Activated naive CD8-positive, alpha-beta T cell (primary cell): ENCODE data around the gene SSH3.

Experiments used
- H3K27ac Mint-ChIP-seq: one replicate; pipeline ENCODE4 v1.8.0; 2021; ENCODE audit warnings: mixed read lengths
- H3K27me3 Mint-ChIP-seq: one replicate; pipeline ENCODE4 v1.8.0; 2021; ENCODE audit warnings: mixed read lengths
- H3K36me3 Mint-ChIP-seq: one replicate; pipeline ENCODE4 v1.8.0; 2021; ENCODE audit warnings: mixed read lengths
- H3K4me1 Mint-ChIP-seq: one replicate; pipeline ENCODE4 v1.8.0; 2021; ENCODE audit warnings: low read depth, mixed read lengths
- H3K4me3 Mint-ChIP-seq: one replicate; pipeline ENCODE4 v1.8.0; 2021; ENCODE audit warnings: mild to moderate bottlenecking, mixed read lengths
- H3K9me3 Mint-ChIP-seq: one replicate; pipeline ENCODE4 v1.8.0; 2021; ENCODE audit warnings: low read depth, mixed read lengths

SSH3 gene

DNA sequence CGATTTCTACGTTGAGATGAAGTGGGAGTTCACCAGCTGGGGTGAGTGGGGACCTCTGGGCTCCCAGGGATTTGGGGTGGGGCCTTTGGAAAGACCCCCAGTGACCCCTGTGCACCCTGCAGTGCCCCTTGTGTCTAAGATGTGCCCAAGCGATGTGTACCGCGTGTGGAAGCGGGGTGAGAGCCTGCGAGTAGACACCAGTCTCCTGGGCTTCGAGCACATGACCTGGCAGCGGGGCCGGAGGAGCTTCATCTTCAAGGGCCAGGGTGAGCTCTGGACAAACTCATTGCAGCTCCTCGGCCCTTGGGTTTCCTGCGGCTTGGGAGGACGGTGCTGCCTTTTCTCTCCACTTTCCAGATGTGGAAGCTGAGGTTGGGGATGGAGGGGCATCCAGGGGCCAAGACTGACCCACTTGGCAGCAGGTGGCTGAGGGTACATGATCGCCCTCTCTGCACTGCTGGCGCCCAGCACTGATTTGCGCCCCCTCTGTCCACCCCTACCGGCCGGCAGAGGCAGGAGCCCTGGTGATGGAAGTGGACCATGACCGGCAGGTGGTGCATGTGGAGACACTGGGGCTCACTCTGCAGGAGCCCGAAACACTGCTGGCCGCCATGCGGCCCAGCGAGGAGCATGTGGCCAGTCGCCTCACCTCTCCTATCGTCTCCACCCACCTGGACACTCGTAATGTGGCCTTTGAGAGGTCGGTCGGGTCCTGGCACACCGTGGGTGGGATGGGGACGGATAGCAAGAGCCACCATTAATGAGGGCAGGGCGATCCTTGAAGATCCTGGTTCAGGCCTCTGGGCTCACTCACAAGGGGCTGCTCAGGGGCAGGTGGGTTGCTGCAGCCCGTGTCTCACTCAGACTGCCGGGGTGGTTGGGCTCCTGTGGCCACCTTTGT, 11.6 kb upstream of the SSH3 start:
- H3K27me3 Mint-ChIP-seq, result no peaks in the 10 kb centered on the region
- H3K9me3 Mint-ChIP-seq, result no peaks in the 10 kb centered on the region
- H3K4me3 Mint-ChIP-seq, result peak overlapping the region; percentile 30
- H3K4me1 Mint-ChIP-seq, result peaks cover 54% of the 10 kb centered on the region
- H3K27ac Mint-ChIP-seq, result no peak overlapping the region
- peaks cover 20% of the 10 kb centered on the region for H3K36me3 Mint-ChIP-seq

- H3K27ac Mint-ChIP-seq, result peak overlapping the region; percentile 71
- no peaks in the 10 kb centered on the region for H3K27me3 Mint-ChIP-seq
- peaks cover 46% of the 10 kb centered on the region for H3K4me1 Mint-ChIP-seq
- H3K36me3 Mint-ChIP-seq, result peaks cover 20% of the 10 kb centered on the region
- H3K9me3 Mint-ChIP-seq, result no peaks in the 10 kb centered on the region
- peak overlapping the region; percentile 35 for H3K4me3 Mint-ChIP-seq
Measured at GRCh38 chr11:67292671-67293070, 10.7 kb upstream of the SSH3 start.

GRCh38 chr11:67293090-67293489, 10.2 kb upstream of the SSH3 start:
- Mint-ChIP-seq H3K36me3 (peaks cover 20% of the 10 kb centered on the region), H3K27ac (peak overlapping the region; percentile 71), H3K4me3 (peak overlapping the region; percentile 35), H3K9me3 (no peaks in the 10 kb centered on the region), H3K27me3 (no peaks in the 10 kb centered on the region), H3K4me1 (peaks cover 42% of the 10 kb centered on the region)

DNA sequence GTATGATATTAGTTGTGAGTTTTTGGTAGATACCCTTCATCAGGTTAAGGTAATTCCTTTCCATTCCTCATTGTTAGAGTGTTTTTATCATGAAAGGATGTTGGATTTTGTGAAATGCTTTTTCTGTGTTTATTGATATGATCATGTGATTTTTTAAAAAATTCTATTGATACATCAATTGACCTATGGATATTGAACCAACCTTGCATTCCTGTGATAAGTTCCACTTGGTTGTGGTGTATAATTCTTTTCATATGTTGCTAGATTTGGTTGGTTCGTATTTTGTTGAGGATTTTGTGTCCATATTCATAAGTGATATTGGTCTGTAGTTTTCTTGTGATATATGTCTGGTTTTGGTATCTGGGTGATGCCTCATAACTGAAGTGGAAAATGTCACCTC, 7.5 kb upstream of the SSH3 start:
- no peaks in the 10 kb centered on the region for H3K9me3 Mint-ChIP-seq
- H3K27me3 Mint-ChIP-seq, result no peaks in the 10 kb centered on the region
- no peak overlapping the region for H3K4me3 Mint-ChIP-seq
- peaks cover 24% of the 10 kb centered on the region for H3K36me3 Mint-ChIP-seq
- H3K4me1 Mint-ChIP-seq, result peaks cover 37% of the 10 kb centered on the region
- peak overlapping the region; percentile 30 for H3K27ac Mint-ChIP-seq

DNA sequence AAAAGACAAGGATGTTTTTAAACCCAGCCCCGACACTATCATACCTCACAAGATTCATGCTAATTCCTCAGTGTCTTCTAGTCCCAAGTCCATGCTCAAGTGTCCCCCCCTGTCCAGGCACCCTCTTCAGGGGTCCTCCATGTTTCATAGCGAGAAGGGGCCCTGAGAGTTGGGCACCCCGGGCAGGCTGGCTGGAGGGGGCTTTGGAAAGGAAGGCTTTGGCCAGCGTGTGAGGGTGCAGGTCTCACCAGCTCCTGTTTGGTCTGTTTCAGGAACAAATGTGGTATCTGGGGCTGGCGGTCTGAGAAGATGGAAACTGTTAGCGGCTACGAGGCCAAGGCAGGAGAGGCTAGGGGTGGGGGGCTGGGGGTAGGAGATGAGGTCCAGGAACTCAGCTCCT, 4.5 kb upstream of the SSH3 start:
- H3K27me3 Mint-ChIP-seq, result no peaks in the 10 kb centered on the region
- H3K27ac Mint-ChIP-seq, result no peak overlapping the region
- peaks cover 22% of the 10 kb centered on the region for H3K4me1 Mint-ChIP-seq
- H3K4me3 Mint-ChIP-seq, result no peak overlapping the region
- no peaks in the 10 kb centered on the region for H3K9me3 Mint-ChIP-seq
- peaks cover 21% of the 10 kb centered on the region for H3K36me3 Mint-ChIP-seq

- H3K36me3 Mint-ChIP-seq, result peaks cover 18% of the 10 kb centered on the region
- H3K4me1 Mint-ChIP-seq, result peaks cover 21% of the 10 kb centered on the region
- H3K27me3 Mint-ChIP-seq, result no peaks in the 10 kb centered on the region
- no peaks in the 10 kb centered on the region for H3K9me3 Mint-ChIP-seq
- no peak overlapping the region for H3K27ac Mint-ChIP-seq
- no peak overlapping the region for H3K4me3 Mint-ChIP-seq
Measured at GRCh38 chr11:67299471-67300191, 3.7 kb upstream of the SSH3 start.

DNA sequence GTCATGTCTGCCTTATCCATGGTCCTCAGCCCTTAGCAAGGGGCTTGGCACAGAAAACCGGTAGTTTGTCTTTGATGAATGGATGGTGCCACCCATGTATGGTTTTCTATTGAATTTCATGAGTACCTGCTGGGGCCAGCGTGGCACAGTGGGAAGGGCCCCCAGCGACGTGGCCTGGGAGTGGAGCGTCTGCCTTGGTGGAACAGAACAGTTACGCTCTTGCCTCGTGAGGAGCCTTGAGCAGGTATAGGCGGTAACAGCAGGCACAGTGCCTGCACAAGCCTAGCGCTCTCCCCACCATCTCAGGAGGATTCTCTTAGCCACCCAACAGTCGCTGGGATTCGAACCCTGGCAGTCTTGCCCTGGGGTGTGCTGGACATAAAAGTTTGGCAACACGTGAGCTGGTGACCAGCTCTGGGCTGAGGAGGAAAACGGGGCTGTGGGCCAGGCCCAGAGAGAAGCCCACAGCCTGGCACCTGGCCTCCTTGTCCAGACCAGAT, 3.0 kb upstream of the SSH3 start:
- no peaks in the 10 kb centered on the region for H3K27me3 Mint-ChIP-seq

GRCh38 chr11:67300756-67301312, 2.5 kb upstream of the SSH3 start:
- Mint-ChIP-seq H3K36me3 (peaks cover 15% of the 10 kb centered on the region), H3K9me3 (no peaks in the 10 kb centered on the region), H3K27me3 (no peaks in the 10 kb centered on the region), H3K4me3 (no peak overlapping the region), H3K4me1 (peaks cover 22% of the 10 kb centered on the region), H3K27ac (no peak overlapping the region)

More for the DNA sequence above, 3.0 kb upstream of the SSH3 start:
- H3K4me1 Mint-ChIP-seq, result peaks cover 22% of the 10 kb centered on the region
- H3K4me3 Mint-ChIP-seq, result no peak overlapping the region
- H3K27ac Mint-ChIP-seq, result no peak overlapping the region
- H3K9me3 Mint-ChIP-seq, result no peaks in the 10 kb centered on the region
- peaks cover 18% of the 10 kb centered on the region for H3K36me3 Mint-ChIP-seq

GRCh38 chr11:67301313-67301921, 1.9 kb upstream of the SSH3 start:
- no peak overlapping the region for H3K27ac Mint-ChIP-seq
- no peak overlapping the region for H3K4me3 Mint-ChIP-seq
- H3K9me3 Mint-ChIP-seq, result no peaks in the 10 kb centered on the region
- peaks cover 17% of the 10 kb centered on the region for H3K4me1 Mint-ChIP-seq
- H3K27me3 Mint-ChIP-seq, result no peaks in the 10 kb centered on the region
- peaks cover 10% of the 10 kb centered on the region for H3K36me3 Mint-ChIP-seq

- peaks cover 5% of the 10 kb centered on the region for H3K36me3 Mint-ChIP-seq
- H3K27me3 Mint-ChIP-seq, result no peaks in the 10 kb centered on the region
- H3K4me3 Mint-ChIP-seq, result peak overlapping the region; percentile 38
- H3K9me3 Mint-ChIP-seq, result no peaks in the 10 kb centered on the region
- H3K27ac Mint-ChIP-seq, result peak overlapping the region; percentile 34
- peaks cover 15% of the 10 kb centered on the region for H3K4me1 Mint-ChIP-seq
Measured at GRCh38 chr11:67301951-67302516, 1.3 kb upstream of the SSH3 start.

DNA sequence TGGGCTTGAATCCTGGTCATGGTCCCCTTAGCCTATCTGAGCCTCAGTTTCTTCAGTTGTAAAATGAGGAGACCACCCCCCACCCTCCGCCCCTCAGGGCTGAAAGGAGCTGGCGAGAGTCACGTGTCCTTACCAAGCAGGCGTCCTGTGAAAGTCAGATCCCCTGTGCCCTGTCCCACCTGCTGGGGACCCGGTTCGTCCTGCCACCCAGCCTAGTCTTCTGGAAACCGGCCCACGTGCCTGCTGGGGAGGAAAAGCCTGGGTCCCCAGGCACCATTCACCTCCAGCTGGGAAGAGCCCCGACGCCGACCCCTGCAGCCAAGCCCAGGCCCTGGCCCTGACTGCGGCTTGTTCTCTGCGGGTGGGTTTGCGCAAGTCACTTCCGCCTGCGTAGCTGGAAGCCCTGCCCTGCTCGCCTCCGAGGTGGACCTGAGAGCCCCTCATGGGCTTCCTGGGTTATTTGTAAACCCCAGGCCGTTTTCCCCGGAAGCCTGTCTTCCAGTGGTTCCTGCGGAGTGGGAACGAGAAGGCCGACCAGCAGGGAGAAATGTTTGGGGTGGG, 679 bp upstream of the SSH3 start:
- Mint-ChIP-seq H3K9me3 (no peaks in the 10 kb centered on the region), H3K36me3 (peaks cover 4% of the 10 kb centered on the region), H3K27me3 (no peaks in the 10 kb centered on the region), H3K4me3 (peak overlapping the region; percentile 38), H3K27ac (peak overlapping the region; percentile 34), H3K4me1 (peaks cover 15% of the 10 kb centered on the region)

DNA sequence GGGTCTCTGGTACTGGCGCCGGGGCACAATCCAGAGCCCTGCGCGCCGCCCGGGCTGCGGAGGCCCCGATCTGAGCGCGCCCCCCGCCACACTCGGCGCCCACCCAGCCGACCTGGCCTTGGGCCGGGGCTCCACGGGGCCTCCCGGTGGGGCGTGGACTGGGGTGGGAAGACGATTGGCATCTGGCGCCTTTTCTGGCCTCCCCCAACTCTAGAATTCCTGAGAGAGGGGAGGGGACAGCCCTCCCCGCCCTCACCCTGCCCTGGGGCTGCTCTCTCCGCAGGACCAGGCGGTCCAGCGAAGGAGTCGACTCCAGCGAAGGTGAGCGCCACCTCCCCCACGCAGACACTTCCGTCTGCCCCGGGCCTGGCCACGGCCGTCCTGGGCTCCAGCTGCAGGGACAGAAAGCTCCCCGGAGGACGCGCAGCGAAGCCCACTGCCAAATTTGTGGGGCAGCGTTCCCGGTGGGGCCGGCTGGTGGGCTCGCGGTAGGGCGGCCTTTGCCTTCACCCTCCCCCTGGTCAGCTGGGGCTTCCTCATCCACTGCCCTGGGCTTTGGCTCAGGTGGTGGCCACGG, 593 bp downstream of the SSH3 start:
- Mint-ChIP-seq H3K4me3 (no peak overlapping the region), H3K27ac (no peak overlapping the region), H3K36me3 (no peaks in the 10 kb centered on the region), H3K27me3 (no peaks in the 10 kb centered on the region), H3K9me3 (no peaks in the 10 kb centered on the region), H3K4me1 (peaks cover 9% of the 10 kb centered on the region)

DNA sequence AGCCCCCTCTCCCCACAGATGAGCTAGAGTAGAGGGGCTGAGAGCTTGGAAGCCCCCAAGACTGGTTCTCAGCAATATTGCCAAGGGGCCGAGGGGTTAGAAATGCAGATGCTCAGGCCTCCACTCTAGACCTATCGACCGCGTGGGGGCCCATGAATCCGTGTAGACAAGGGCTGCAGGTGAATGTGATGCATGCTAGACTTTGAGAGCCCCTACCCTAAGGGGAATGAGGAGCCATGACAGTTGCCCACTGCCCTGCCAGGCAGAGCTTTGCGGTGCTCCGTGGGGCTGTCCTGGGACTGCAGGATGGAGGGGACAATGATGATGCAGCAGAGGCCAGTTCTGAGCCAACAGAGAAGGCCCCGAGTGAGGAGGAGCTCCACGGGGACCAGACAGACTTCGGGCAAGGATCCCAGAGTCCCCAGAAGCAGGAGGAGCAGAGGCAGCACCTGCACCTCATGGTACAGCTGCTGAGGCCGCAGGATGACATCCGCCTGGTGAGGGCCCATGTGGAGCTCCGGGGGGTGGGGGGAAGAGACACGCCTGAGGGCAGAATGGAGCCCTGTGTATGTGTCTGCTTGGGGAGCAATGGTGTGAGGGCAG, 1.3 kb downstream of the SSH3 start:
- no peak overlapping the region for H3K4me3 Mint-ChIP-seq
- no peak overlapping the region for H3K27ac Mint-ChIP-seq

More for the DNA sequence above, 1.3 kb downstream of the SSH3 start:
- H3K9me3 Mint-ChIP-seq, result no peaks in the 10 kb centered on the region
- peaks cover 9% of the 10 kb centered on the region for H3K4me1 Mint-ChIP-seq
- no peaks in the 10 kb centered on the region for H3K36me3 Mint-ChIP-seq
- H3K27me3 Mint-ChIP-seq, result no peaks in the 10 kb centered on the region
